GM23338 (cell line): ENCODE data around the gene DDX53. TPM values are rescaled to one million over a fixed set of nuclear protein-coding genes. Genes with fewer than 3 reads are reported as not detected.

Experiments used
- ATAC-seq: fragments of 200-7000 bp; cut with Tn5 transposase; 3 replicates; pipeline ENCODE4 v1.9.1; 2020
- DNase-seq: peaks from one replicate; pipeline ENCODE4 v3.0.0-alpha.2; 2015; ENCODE audit warnings: low spot score
- H2AFZ ChIP-seq: fragments of 200-600 bp; sonication (generic); 2 replicates; pipeline ENCODE4 v1.8.0; 2016; ENCODE audit warnings: antibody characterized with exemption, mild to moderate bottlenecking, moderate library complexity
- H3F3A ChIP-seq: fragments of 200-600 bp; sonication (generic); replicated peaks from 2 replicates; pipeline ENCODE4 v1.8.0; 2017; ENCODE audit warnings: antibody characterized with exemption, mixed run types, low read depth
- H3K27ac ChIP-seq: fragments of 200-600 bp; sonication (generic); 2 replicates; pipeline ENCODE4 v1.6.1; 2016; ENCODE audit warnings: low read depth
- H3K27me3 ChIP-seq: fragments of 200-600 bp; sonication (generic); 2 replicates; pipeline ENCODE4 v1.8.0; 2016; ENCODE audit warnings: mild to moderate bottlenecking, mixed run types, moderate library complexity; ENCODE audit not compliant: insufficient read depth
- H3K36me3 ChIP-seq: fragments of 200-600 bp; sonication (generic); 2 replicates; pipeline ENCODE4 v1.8.0; 2016; ENCODE audit warnings: mild to moderate bottlenecking; ENCODE audit not compliant: insufficient read depth
- H3K4me1 ChIP-seq: fragments of 200-600 bp; sonication (generic); 2 replicates; pipeline ENCODE4 v1.8.0; 2016; ENCODE audit warnings: mild to moderate bottlenecking, moderate library complexity; ENCODE audit not compliant: insufficient read depth
- H3K4me2 ChIP-seq: fragments of 200-600 bp; sonication (generic); 2 replicates; pipeline ENCODE4 v1.7.1; 2017; ENCODE audit warnings: mixed run types
- H3K4me3 ChIP-seq: fragments of 200-600 bp; sonication (generic); 2 replicates; pipeline ENCODE4 v1.6.1; 2016; ENCODE audit warnings: mixed run types
- H3K79me2 ChIP-seq: fragments of 200-600 bp; sonication (generic); replicated peaks from 2 replicates; pipeline ENCODE4 v1.8.0; 2017; ENCODE audit warnings: mild to moderate bottlenecking; ENCODE audit not compliant: insufficient read depth
- H3K9me2 ChIP-seq: fragments of 200-600 bp; sonication (generic); 2 replicates; pipeline ENCODE4 v1.8.0; 2017; ENCODE audit not compliant: insufficient read depth
- H4K20me1 ChIP-seq: fragments of 200-600 bp; sonication (generic); replicated peaks from 2 replicates; pipeline ENCODE4 v1.8.0; 2017; ENCODE audit warnings: mild to moderate bottlenecking; ENCODE audit not compliant: insufficient read depth
- H3K27ac Mint-ChIP-seq: 2 replicates; pipeline ENCODE4 v1.8.0; 2020; ENCODE audit warnings: inconsistent platforms, mild to moderate bottlenecking, moderate library complexity, mixed read lengths
- H3K27me3 Mint-ChIP-seq: 3 replicates; pipeline ENCODE4 v1.8.0; 2022; ENCODE audit warnings: low read depth, mild to moderate bottlenecking, moderate library complexity, mixed read lengths, inconsistent platforms; ENCODE audit not compliant: insufficient read depth, poor library complexity
- H3K36me3 Mint-ChIP-seq: 3 replicates; pipeline ENCODE4 v1.8.0; 2021; ENCODE audit warnings: low read depth, mild to moderate bottlenecking, inconsistent platforms, moderate library complexity, mixed read lengths
- H3K4me1 Mint-ChIP-seq: 3 replicates; pipeline ENCODE4 v1.8.0; 2020; ENCODE audit warnings: mild to moderate bottlenecking, inconsistent platforms, mixed read lengths
- H3K4me3 Mint-ChIP-seq: 3 replicates; pipeline ENCODE4 v1.8.0; 2021; ENCODE audit warnings: moderate library complexity, mild to moderate bottlenecking, inconsistent platforms, mixed read lengths
- H3K9me3 Mint-ChIP-seq: 3 replicates; pipeline ENCODE4 v1.8.0; 2020; ENCODE audit warnings: moderate library complexity, mild to moderate bottlenecking, inconsistent platforms, mixed read lengths
- CREB1 ChIP-seq: fragments of 250-450 bp; sonication (Bioruptor Pico); IDR thresholded peaks from 2 replicates; pipeline ENCODE4 v1.5.0; 2020; ENCODE audit warnings: low read depth, mild to moderate bottlenecking, moderate library complexity
- EZH2phosphoT487 ChIP-seq: fragments of 200-600 bp; sonication (generic); IDR thresholded peaks from one replicate; pipeline ENCODE4 v1.8.1; 2018; ENCODE audit warnings: antibody characterized with exemption; ENCODE audit not compliant: unreplicated experiment
- POLR2AphosphoS5 ChIP-seq: IDR thresholded peaks from 2 replicates; pipeline ENCODE4 v1.6.1; 2016; ENCODE audit warnings: antibody characterized with exemption, low read depth
- ZNF331 ChIP-seq: fragments of 250-450 bp; sonication (Bioruptor Pico); IDR thresholded peaks from 2 replicates; pipeline ENCODE4 v1.5.0; 2020; ENCODE audit warnings: low read depth, mild to moderate bottlenecking, moderate library complexity
- long read RNA-seq: library from polyadenylated mRNA; unstranded; transcript quantifications from one replicate; pipeline ENCODE4 v2.0.0, GENCODE V29; 2020; ENCODE audit not compliant: unreplicated experiment
- polyA plus RNA-seq: library from polyadenylated mRNA; unstranded; fragments of >200 nt; fragmentation: Nextera tagmentation; extraction: Ambion mirVana; gene quantifications from 2 replicates; pipeline ENCODE4 v1.2.1, GENCODE V29; 2016
- total RNA-seq: library from RNA; depleted of rRNA; stranded (reverse); fragments of >200 nt; shearing (Covaris generic); gene quantifications from 2 replicates; pipeline ENCODE4 v1.2.3, GENCODE V29; 2014; rRNA removed
- TF ChIP-seq, protein P1 (sequence below): IDR thresholded peaks from 2 replicates; pipeline ENCODE4 v1.6.1; 2016; ENCODE audit warnings: antibody characterized with exemption
- TF ChIP-seq, protein P2 (sequence below), 2 experiments: fragments of 200-600 bp in 1 of 2; sonication (generic) in 1 of 2; conservative IDR thresholded peaks; 2 replicates each; pipeline versions ENCODE4 v1.5.1 to v1.6.1; 2016 to 2017; ENCODE audit warnings: antibody characterized with exemption in 2 of 2, low read depth in 2 of 2, mild to moderate bottlenecking in 2 of 2, moderate library complexity in 1 of 2
- TF ChIP-seq, protein P3 (sequence below): fragments of 250-450 bp; sonication (Bioruptor Pico); IDR thresholded peaks from 2 replicates; pipeline ENCODE4 v1.5.0; 2020; ENCODE audit warnings: mild to moderate bottlenecking, moderate library complexity

Gene DDX53
- total RNA-seq (not detected in 2 replicates), polyA plus RNA-seq (0.05 TPM in 1 of 2 replicates, not detected in the other)
- long read RNA-seq = 0 reads

DNA sequence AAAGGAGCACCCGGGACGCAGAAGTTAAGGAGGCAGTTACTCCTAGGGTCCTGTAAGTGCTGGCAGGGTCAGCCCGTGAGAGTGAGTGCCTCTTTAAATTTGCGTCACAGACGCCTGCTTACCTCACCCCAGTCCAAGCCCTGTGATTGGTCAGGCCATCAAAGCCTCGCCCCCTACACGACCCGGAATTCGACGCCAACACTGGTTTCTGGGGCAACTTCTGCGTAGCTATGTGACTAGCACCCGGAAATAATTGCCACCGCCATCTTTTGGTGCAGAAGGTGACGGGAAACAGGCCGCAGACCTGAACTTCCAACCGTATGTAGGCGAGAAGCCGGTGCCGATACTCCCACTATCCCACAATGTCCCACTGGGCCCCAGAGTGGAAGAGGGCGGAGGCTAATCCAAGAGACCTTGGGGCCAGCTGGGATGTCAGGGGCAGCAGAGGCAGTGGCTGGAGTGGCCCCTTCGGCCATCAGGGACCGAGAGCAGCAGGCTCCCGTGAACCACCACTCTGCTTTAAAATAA lies at the start of gene DDX53:
TSS of gene DDX53 (plus strand) at position 265 of the 528 bp plus-strand sequence. CDS start at position 363, 98 bp downstream.
- Mint-ChIP-seq H3K4me3 (no peak within 1 kb of the TSS), H3K9me3 (no peaks in the 10 kb centered on the region), H3K27me3 (no peaks in the 10 kb centered on the region), H3K27ac (no peak within 1 kb of the TSS), H3K4me1 (no peaks in the 10 kb centered on the region), H3K36me3 (no peaks in the 10 kb centered on the region)
- no peaks in the 10 kb centered on the region for H3K27me3 ChIP-seq
- H3K4me1 ChIP-seq = no peaks in the 10 kb centered on the region
- H3K4me2 ChIP-seq = no peak within 1 kb of the TSS
- H4K20me1 ChIP-seq = no peaks in the 10 kb centered on the region
- peak; percentile 1 for DNase-seq
- H3K27ac ChIP-seq = no peak within 1 kb of the TSS
- no peaks in the 10 kb centered on the region for H3K9me2 ChIP-seq
- H3K36me3 ChIP-seq = no peaks in the 10 kb centered on the region
- H3F3A ChIP-seq = no peaks in the 10 kb centered on the region
- H3K4me3 ChIP-seq = no peak within 1 kb of the TSS
- no peak for ATAC-seq
- no peaks in the 10 kb centered on the region for H3K79me2 ChIP-seq
- H2AFZ ChIP-seq = no peak within 1 kb of the TSS
- TF ChIP-seq, protein P1, sequence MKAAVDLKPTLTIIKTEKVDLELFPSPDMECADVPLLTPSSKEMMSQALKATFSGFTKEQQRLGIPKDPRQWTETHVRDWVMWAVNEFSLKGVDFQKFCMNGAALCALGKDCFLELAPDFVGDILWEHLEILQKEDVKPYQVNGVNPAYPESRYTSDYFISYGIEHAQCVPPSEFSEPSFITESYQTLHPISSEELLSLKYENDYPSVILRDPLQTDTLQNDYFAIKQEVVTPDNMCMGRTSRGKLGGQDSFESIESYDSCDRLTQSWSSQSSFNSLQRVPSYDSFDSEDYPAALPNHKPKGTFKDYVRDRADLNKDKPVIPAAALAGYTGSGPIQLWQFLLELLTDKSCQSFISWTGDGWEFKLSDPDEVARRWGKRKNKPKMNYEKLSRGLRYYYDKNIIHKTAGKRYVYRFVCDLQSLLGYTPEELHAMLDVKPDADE = no peak
- TF ChIP-seq ZNF331 = no peak
- TF ChIP-seq, protein P2, sequence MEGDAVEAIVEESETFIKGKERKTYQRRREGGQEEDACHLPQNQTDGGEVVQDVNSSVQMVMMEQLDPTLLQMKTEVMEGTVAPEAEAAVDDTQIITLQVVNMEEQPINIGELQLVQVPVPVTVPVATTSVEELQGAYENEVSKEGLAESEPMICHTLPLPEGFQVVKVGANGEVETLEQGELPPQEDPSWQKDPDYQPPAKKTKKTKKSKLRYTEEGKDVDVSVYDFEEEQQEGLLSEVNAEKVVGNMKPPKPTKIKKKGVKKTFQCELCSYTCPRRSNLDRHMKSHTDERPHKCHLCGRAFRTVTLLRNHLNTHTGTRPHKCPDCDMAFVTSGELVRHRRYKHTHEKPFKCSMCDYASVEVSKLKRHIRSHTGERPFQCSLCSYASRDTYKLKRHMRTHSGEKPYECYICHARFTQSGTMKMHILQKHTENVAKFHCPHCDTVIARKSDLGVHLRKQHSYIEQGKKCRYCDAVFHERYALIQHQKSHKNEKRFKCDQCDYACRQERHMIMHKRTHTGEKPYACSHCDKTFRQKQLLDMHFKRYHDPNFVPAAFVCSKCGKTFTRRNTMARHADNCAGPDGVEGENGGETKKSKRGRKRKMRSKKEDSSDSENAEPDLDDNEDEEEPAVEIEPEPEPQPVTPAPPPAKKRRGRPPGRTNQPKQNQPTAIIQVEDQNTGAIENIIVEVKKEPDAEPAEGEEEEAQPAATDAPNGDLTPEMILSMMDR (conservative IDR thresholded peaks at IDR 0.05; ENCODE audit: low read depth in 2 of 2) = no peak
- TF ChIP-seq, protein P3, sequence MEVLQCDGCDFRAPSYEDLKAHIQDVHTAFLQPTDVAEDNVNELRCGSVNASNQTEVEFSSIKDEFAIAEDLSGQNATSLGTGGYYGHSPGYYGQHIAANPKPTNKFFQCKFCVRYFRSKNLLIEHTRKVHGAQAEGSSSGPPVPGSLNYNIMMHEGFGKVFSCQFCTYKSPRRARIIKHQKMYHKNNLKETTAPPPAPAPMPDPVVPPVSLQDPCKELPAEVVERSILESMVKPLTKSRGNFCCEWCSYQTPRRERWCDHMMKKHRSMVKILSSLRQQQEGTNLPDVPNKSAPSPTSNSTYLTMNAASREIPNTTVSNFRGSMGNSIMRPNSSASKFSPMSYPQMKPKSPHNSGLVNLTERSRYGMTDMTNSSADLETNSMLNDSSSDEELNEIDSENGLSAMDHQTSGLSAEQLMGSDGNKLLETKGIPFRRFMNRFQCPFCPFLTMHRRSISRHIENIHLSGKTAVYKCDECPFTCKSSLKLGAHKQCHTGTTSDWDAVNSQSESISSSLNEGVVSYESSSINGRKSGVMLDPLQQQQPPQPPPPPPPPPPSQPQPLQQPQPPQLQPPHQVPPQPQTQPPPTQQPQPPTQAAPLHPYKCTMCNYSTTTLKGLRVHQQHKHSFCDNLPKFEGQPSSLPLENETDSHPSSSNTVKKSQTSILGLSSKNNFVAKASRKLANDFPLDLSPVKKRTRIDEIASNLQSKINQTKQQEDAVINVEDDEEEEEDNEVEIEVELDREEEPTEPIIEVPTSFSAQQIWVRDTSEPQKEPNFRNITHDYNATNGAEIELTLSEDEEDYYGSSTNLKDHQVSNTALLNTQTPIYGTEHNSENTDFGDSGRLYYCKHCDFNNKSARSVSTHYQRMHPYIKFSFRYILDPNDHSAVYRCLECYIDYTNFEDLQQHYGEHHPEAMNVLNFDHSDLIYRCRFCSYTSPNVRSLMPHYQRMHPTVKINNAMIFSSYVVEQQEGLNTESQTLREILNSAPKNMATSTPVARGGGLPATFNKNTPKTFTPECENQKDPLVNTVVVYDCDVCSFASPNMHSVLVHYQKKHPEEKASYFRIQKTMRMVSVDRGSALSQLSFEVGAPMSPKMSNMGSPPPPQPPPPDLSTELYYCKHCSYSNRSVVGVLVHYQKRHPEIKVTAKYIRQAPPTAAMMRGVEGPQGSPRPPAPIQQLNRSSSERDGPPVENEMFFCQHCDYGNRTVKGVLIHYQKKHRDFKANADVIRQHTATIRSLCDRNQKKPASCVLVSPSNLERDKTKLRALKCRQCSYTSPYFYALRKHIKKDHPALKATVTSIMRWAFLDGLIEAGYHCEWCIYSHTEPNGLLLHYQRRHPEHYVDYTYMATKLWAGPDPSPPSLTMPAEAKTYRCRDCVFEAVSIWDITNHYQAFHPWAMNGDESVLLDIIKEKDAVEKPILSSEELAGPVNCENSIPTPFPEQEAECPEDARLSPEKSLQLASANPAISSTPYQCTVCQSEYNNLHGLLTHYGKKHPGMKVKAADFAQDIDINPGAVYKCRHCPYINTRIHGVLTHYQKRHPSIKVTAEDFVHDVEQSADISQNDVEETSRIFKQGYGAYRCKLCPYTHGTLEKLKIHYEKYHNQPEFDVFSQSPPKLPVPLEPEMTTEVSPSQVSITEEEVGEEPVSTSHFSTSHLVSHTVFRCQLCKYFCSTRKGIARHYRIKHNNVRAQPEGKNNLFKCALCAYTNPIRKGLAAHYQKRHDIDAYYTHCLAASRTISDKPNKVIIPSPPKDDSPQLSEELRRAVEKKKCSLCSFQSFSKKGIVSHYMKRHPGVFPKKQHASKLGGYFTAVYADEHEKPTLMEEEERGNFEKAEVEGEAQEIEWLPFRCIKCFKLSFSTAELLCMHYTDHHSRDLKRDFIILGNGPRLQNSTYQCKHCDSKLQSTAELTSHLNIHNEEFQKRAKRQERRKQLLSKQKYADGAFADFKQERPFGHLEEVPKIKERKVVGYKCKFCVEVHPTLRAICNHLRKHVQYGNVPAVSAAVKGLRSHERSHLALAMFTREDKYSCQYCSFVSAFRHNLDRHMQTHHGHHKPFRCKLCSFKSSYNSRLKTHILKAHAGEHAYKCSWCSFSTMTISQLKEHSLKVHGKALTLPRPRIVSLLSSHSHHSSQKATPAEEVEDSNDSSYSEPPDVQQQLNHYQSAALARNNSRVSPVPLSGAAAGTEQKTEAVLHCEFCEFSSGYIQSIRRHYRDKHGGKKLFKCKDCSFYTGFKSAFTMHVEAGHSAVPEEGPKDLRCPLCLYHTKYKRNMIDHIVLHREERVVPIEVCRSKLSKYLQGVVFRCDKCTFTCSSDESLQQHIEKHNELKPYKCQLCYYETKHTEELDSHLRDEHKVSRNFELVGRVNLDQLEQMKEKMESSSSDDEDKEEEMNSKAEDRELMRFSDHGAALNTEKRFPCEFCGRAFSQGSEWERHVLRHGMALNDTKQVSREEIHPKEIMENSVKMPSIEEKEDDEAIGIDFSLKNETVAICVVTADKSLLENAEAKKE (CRISPR knock-in tag) = no peak
- TF ChIP-seq CREB1 = no peak
- no peak for TF ChIP-seq POLR2AphosphoS5
- no peak for TF ChIP-seq EZH2phosphoT487
